Dermis blood vessel endothelial cell (primary cell): ENCODE results near the gene ARHGAP26. TPM values are rescaled to one million over a fixed set of nuclear protein-coding genes. Genes with fewer than 3 reads are reported as not detected.

ENCODE experiments used
- DNase-seq: peaks from one replicate; pipeline ENCODE4 v3.0.0; 2010
- total RNA-seq: library from RNA; depleted of rRNA; stranded (reverse); fragments of >200 nt; gene quantifications from 2 replicates; pipeline ENCODE4 v1.2.3, GENCODE V29; 2014

Gene ARHGAP26
- total RNA-seq, 1 donor from 2014 or later: 51.7 TPM

GRCh38 chr5:142830241-142831008 is 60.2 kb downstream of the ARHGAP26 start:
- peak; percentile 83 for DNase-seq

GRCh38 chr5:142831009-142831383 is 60.8 kb downstream of the ARHGAP26 start:
- no peak for DNase-seq

- DNase-seq: peak; percentile 41
These were observed 62.1 kb downstream of the ARHGAP26 start for GRCh38 chr5:142832263-142832662.

GRCh38 chr5:142833517-142834449 is 63.6 kb downstream of the ARHGAP26 start:
- no peak for DNase-seq

GRCh38 chr5:142834504-142834903 is 64.3 kb downstream of the ARHGAP26 start:
- no peak for DNase-seq

- DNase-seq: no peak
These were observed 65.4 kb downstream of the ARHGAP26 start for GRCh38 chr5:142835540-142835939.

- DNase-seq: no peak
These were observed 65.9 kb downstream of the ARHGAP26 start for GRCh38 chr5:142836048-142836447.

- DNase-seq: no peak
These were observed 67.0 kb downstream of the ARHGAP26 start for GRCh38 chr5:142837081-142837725.

GRCh38 chr5:142838845-142839244 is 68.7 kb downstream of the ARHGAP26 start:
- no peak for DNase-seq

- DNase-seq: no peak
These were observed 69.7 kb downstream of the ARHGAP26 start for GRCh38 chr5:142839711-142840346.

GRCh38 chr5:142840575-142840974 is 70.4 kb downstream of the ARHGAP26 start:
- no peak for DNase-seq

GRCh38 chr5:142841511-142842265 is 71.5 kb downstream of the ARHGAP26 start:
- DNase-seq: peak; percentile 44

GRCh38 chr5:142842994-142843905 is 73.1 kb downstream of the ARHGAP26 start:
- no peak for DNase-seq

GRCh38 chr5:142844866-142845265 is 74.7 kb downstream of the ARHGAP26 start:
- no peak for DNase-seq

- DNase-seq: peak; percentile 46
These were observed 75.3 kb downstream of the ARHGAP26 start for GRCh38 chr5:142845402-142845921.

- DNase-seq: no peak
These were observed 75.8 kb downstream of the ARHGAP26 start for GRCh38 chr5:142845954-142846398.

- no peak for DNase-seq
These were observed 76.2 kb downstream of the ARHGAP26 start for GRCh38 chr5:142846406-142846805.

- no peak for DNase-seq
These were observed 78.0 kb downstream of the ARHGAP26 start for GRCh38 chr5:142847898-142848790.

GRCh38 chr5:142849466-142849865 is 79.3 kb downstream of the ARHGAP26 start:
- no peak for DNase-seq
